Dendritic cell treated with granulocyte-macrophage colony-stimulating factor and Interleukin-4, amounts not matched to agents 40 ng/mL and 50 ng/mL, for 4 days (primary cell): ENCODE results near the gene GUSB.
A peak's percentile ranks its signal among the peaks of the same experiment; 100 is the strongest.
"Not testable (repeated sequence)": the region's sequence is repeated elsewhere in the genome, so short reads cannot be mapped to it uniquely, and the experiment has no call there.

Experiments
- H3K27ac Mint-ChIP-seq: one replicate; pipeline ENCODE4 v1.8.0; 2022; ENCODE audit warnings: mild to moderate bottlenecking, mixed read lengths
- H3K27me3 Mint-ChIP-seq: one replicate; pipeline ENCODE4 v1.8.0; 2022; ENCODE audit warnings: mild to moderate bottlenecking, mixed read lengths
- H3K36me3 Mint-ChIP-seq: one replicate; pipeline ENCODE4 v1.8.0; 2022; ENCODE audit warnings: low read depth, mixed read lengths
- H3K4me1 Mint-ChIP-seq: one replicate; pipeline ENCODE4 v1.8.0; 2022; ENCODE audit warnings: low read depth, mixed read lengths
- H3K4me3 Mint-ChIP-seq: one replicate; pipeline ENCODE4 v1.8.0; 2022; ENCODE audit warnings: mild to moderate bottlenecking, moderate library complexity, mixed read lengths
- H3K9me3 Mint-ChIP-seq: one replicate; pipeline ENCODE4 v1.8.0; 2022; ENCODE audit warnings: mixed read lengths
- intact Hi-C: fragments of 100-400 bp; cut with micrococcal nuclease; formaldehyde crosslinking; loops from one replicate; pipeline ENCODE4 v1.15.0; 2022

GUSB gene

GRCh38 chr7:65981965-65982792, at the start of gene GUSB:
GUSB (minus strand) TSS chr7:65982213; CDS start chr7:65982183, 30 bp downstream.
- intact Hi-C loops: loop anchor here (2.0 to 10.0 kb wide), 6 partner anchors 93 to 865 kb away; partner anchors contain the start of genes ASL, CRCP and VKORC1L1
- peak within 1 kb of the TSS; percentile 87 for H3K27ac Mint-ChIP-seq
- H3K4me3 Mint-ChIP-seq: peak within 1 kb of the TSS; percentile 82
- H3K36me3 Mint-ChIP-seq: peaks cover 34% of the 10 kb centered on the region
- H3K9me3 Mint-ChIP-seq: no peaks in the 10 kb centered on the region
- peaks cover 10% of the 10 kb centered on the region for H3K4me1 Mint-ChIP-seq
- H3K27me3 Mint-ChIP-seq: no peaks in the 10 kb centered on the region

GRCh38 chr7:66028342-66028741, 46.3 kb upstream of the GUSB start:
- H3K27me3 Mint-ChIP-seq, H3K9me3 Mint-ChIP-seq, H3K4me1 Mint-ChIP-seq, intact Hi-C loops, H3K4me3 Mint-ChIP-seq, H3K36me3 Mint-ChIP-seq, H3K27ac Mint-ChIP-seq: not testable (repeated sequence)

GRCh38 chr7:66016131-66016461, 34.1 kb upstream of the GUSB start:
- intact Hi-C loops: no loop called here
- Mint-ChIP-seq H3K4me1 (no peaks in the 10 kb centered on the region), H3K4me3 (no peak overlapping the region), H3K27ac (no peak overlapping the region), H3K36me3 (no peaks in the 10 kb centered on the region), H3K9me3 (no peaks in the 10 kb centered on the region), H3K27me3 (peaks cover 4% of the 10 kb centered on the region)

- Mint-ChIP-seq H3K4me1 (no peaks in the 10 kb centered on the region), H3K9me3 (no peaks in the 10 kb centered on the region), H3K27ac (no peak overlapping the region), H3K4me3 (no peak overlapping the region), H3K27me3 (peaks cover 4% of the 10 kb centered on the region), H3K36me3 (no peaks in the 10 kb centered on the region)
- intact Hi-C loops: no loop called here
Measured at GRCh38 chr7:66015440-66016130, 33.6 kb upstream of the GUSB start.

DNA sequence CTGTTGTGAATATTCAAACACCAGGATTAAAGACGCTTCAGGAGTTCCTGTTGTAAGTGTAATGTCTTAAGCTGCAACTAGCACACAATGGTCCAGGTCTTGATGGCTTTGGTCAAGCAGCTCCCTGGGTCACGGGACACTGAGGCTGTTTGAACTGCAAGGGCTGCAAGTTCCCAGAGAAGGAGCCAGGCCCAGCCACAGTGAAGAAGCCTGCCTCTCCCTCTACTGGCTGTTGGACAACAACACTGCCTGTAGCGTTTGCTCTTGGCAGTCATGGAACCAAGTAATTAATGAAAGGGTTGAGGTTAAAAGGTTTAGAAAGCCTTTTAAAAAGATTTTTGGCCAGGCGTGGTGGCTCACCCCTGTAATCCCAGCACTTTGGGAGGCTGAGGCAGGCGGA, 31.9 kb upstream of the GUSB start:
- no peak overlapping the region for H3K4me3 Mint-ChIP-seq
- no peaks in the 10 kb centered on the region for H3K9me3 Mint-ChIP-seq
- H3K36me3 Mint-ChIP-seq: no peaks in the 10 kb centered on the region
- no peaks in the 10 kb centered on the region for H3K4me1 Mint-ChIP-seq
- intact Hi-C loops: no loop called here
- H3K27ac Mint-ChIP-seq: no peak overlapping the region
- H3K27me3 Mint-ChIP-seq: peaks cover 4% of the 10 kb centered on the region

- intact Hi-C loops: no loop called here
- Mint-ChIP-seq H3K36me3 (no peaks in the 10 kb centered on the region), H3K4me3 (no peak overlapping the region), H3K9me3 (no peaks in the 10 kb centered on the region), H3K27me3 (no peaks in the 10 kb centered on the region), H3K4me1 (no peaks in the 10 kb centered on the region), H3K27ac (no peak overlapping the region)
Measured at GRCh38 chr7:66007232-66007631, 25.2 kb upstream of the GUSB start.

DNA sequence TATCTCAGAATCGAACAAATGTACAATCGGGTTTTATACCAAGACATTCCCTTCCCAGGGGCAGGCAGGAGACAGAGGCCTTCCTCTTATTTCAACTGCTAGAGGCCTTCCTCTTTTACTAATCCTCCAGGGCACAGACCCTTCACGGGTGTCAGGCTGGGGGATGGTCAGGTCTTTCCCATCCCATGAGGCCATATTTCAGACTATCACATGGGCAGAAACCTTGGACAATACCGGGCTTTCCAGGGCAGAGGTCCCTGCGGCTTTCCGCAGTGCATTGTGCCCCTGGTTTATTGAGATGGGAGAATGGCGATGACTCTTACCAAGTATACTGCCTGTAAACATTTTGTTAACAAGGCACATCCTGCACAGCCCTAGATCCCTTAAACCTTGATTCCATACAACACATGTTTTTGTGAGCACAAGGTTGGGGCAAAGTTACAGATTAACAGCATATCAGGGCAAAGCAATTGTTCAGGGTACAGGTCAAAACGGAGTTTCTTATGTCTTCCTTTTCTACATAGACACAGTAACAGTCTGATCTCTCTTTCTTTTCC, 23.2 kb upstream of the GUSB start:
- H3K4me1 Mint-ChIP-seq, H3K27ac Mint-ChIP-seq, H3K9me3 Mint-ChIP-seq, H3K4me3 Mint-ChIP-seq, H3K27me3 Mint-ChIP-seq, intact Hi-C loops, H3K36me3 Mint-ChIP-seq: not testable (repeated sequence)

DNA sequence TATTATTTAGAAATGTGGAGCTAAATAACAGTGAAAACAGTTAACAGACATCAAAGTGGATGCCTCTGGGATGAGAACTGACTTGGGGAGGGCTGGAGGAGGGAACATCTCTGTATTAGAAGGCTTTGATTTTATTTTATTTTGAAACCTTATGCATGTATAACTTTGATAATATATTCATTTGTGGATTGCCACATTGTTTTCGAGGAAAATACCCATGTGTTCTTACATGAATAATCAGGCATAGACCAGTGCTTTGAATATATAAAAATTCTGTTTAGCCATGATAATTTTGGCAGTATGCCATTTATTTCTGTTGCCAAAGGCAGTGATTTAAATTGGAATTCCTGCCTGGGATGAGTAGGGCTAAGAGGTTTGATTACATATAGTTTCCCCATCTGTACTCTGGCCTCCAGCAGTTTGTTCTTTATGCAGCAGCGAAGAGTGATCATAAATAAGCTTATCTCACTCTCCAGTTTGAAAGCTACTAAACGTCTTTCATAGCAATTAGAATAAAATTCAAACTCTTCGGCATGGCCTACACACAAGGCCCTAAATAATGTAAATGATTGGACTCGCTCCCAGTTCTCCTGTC, 18.9 kb upstream of the GUSB start:
- H3K4me1 Mint-ChIP-seq, H3K36me3 Mint-ChIP-seq, H3K9me3 Mint-ChIP-seq, H3K4me3 Mint-ChIP-seq, H3K27me3 Mint-ChIP-seq, intact Hi-C loops, H3K27ac Mint-ChIP-seq: not testable (repeated sequence)

DNA sequence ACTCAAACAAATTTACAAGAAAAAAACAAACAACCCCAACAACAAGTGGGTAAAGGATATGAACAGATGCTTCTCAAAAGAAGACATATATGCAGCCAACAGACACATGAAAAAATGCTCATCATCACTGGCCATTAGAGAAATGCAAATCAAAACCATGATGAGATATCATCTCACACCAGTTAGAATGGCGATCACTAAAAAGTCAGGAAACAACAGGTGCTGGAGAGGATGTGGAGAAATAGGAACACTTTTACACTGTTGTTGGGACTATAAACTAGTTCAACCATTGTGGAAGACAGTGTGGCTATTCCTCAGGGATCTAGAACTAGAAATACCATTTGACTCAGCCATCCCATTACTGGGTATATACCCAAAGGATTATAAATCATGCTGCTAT, 13.0 kb upstream of the GUSB start:
- H3K27me3 Mint-ChIP-seq, H3K27ac Mint-ChIP-seq, H3K36me3 Mint-ChIP-seq, H3K9me3 Mint-ChIP-seq, intact Hi-C loops, H3K4me1 Mint-ChIP-seq, H3K4me3 Mint-ChIP-seq: not testable (repeated sequence)

DNA sequence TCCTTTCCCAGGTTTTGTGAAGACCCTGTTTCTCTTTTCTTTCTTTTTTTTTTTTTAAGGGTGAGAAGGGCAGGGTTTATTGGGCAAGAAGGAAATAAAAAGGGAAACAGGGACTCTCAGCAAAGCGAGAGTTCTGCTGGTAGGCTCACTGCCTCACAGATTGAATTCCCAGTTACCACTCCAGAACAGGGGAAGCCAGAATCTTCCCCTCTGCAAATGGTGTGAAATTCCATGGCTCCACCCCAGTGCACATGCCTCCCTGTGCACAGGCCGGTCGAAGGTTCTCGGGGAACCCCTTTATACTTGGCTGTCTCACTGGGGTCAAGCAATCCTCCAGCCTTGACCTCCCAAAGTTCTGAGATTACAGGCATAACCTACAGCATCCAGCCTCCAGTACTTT, 10.5 kb upstream of the GUSB start:
- H3K36me3 Mint-ChIP-seq: no peaks in the 10 kb centered on the region
- no peak overlapping the region for H3K4me3 Mint-ChIP-seq
- H3K27ac Mint-ChIP-seq: no peak overlapping the region
- intact Hi-C loops: no loop called here
- H3K4me1 Mint-ChIP-seq: no peaks in the 10 kb centered on the region
- no peaks in the 10 kb centered on the region for H3K9me3 Mint-ChIP-seq
- H3K27me3 Mint-ChIP-seq: no peaks in the 10 kb centered on the region

- H3K27ac Mint-ChIP-seq, H3K4me1 Mint-ChIP-seq, H3K4me3 Mint-ChIP-seq, intact Hi-C loops, H3K36me3 Mint-ChIP-seq, H3K27me3 Mint-ChIP-seq, H3K9me3 Mint-ChIP-seq: not testable (repeated sequence)
Measured at GRCh38 chr7:65991829-65992228, 9.8 kb upstream of the GUSB start.

DNA sequence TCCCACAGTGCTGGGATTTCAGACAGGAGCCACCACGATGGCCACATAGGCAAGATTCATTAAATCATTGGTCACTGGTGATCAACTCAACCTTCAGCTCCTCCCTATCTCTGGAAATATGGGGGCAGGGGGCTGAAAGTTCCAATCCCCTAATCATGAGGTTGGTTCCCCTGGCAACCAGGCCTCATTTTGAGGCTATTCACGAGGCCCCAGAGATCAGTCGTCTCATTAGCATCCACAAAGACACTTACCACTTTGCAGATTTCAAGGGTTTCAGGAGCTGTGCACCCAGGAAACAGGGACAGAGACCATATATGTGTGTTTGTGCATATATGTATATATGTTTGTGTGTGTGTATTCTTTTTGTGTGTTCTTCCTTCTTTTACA, 7.7 kb upstream of the GUSB start:
- H3K36me3 Mint-ChIP-seq: no peaks in the 10 kb centered on the region
- no peaks in the 10 kb centered on the region for H3K4me1 Mint-ChIP-seq
- no peak overlapping the region for H3K27ac Mint-ChIP-seq
- intact Hi-C loops: loop anchor here (10.0 kb wide), 2 partner anchors 85 to 125 kb away; partner anchors contain the start of genes ASL and CRCP
- H3K27me3 Mint-ChIP-seq: no peaks in the 10 kb centered on the region
- H3K4me3 Mint-ChIP-seq: no peak overlapping the region
- no peaks in the 10 kb centered on the region for H3K9me3 Mint-ChIP-seq

- intact Hi-C loops: loop anchor here (10.0 kb wide), 2 partner anchors 86 to 126 kb away; partner anchors contain the start of genes ASL and CRCP
- H3K4me3 Mint-ChIP-seq, H3K9me3 Mint-ChIP-seq, H3K36me3 Mint-ChIP-seq, H3K27ac Mint-ChIP-seq, H3K27me3 Mint-ChIP-seq, H3K4me1 Mint-ChIP-seq: not testable (repeated sequence)
Measured at GRCh38 chr7:65988503-65988902, 6.5 kb upstream of the GUSB start.

- Mint-ChIP-seq H3K4me3 (no peak overlapping the region), H3K36me3 (no peaks in the 10 kb centered on the region), H3K4me1 (no peaks in the 10 kb centered on the region), H3K27me3 (no peaks in the 10 kb centered on the region), H3K27ac (no peak overlapping the region), H3K9me3 (no peaks in the 10 kb centered on the region)
- intact Hi-C loops: loop anchor here (10.0 kb wide), 2 partner anchors 87 to 127 kb away; partner anchors contain the start of genes ASL and CRCP
Measured at GRCh38 chr7:65988084-65988483, 6.1 kb upstream of the GUSB start.
